GM12874 (cell line): ENCODE data around the gene DHDH.

Source experiments
- CTCF ChIP-seq: IDR thresholded peaks from 2 replicates; pipeline ENCODE4 v1.5.1; 2011; ENCODE audit warnings: low read depth, mild to moderate bottlenecking, control low read depth, low read length, moderate library complexity; ENCODE audit not compliant: insufficient read depth

The DHDH gene

GRCh38 chr19:48965040-48965805 lies 31.7 kb downstream of the DHDH start, which contains the start of gene FTL:
Gene FTL, plus strand, starts transcription at chr19:48965309. Its CDS starts 199 bp downstream, at chr19:48965508.
- no peak for TF ChIP-seq CTCF

DNA sequence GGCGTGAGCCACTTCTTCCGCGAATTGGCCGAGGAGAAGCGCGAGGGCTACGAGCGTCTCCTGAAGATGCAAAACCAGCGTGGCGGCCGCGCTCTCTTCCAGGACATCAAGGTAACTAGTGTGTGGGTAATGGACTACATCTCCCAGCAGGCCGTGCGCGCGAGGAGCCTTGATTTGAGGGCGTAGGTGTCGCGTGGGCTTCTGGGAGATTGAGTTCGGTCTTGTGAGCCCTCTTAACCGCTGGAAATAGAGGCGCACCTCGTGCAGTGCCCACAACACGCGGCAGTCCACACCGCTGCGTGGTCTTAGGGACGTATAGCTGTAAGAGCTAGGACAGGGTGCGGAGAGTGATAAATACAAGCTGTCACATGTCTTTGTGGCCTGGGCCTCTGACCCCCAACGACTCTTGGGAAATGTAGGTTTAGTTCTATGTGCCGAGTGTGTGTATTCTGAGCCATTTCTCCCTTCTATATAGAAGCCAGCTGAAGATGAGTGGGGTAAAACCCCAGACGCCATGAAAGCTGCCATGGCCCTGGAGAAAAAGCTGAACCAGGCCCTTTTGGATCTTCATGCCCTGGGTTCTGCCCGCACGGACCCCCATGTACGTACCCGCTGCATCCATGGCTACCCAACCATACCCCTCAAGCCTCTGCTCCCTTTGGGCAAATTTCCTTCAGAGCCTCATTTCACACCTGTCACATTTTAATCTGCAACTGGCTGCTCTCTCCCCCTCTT lies 32.5 kb downstream of the DHDH start:
- no peak for TF ChIP-seq CTCF

- no peak for TF ChIP-seq CTCF
Observed at GRCh38 chr19:48966541-48967345, 33.2 kb downstream of the DHDH start.

GRCh38 chr19:48967346-48968178 lies 34.1 kb downstream of the DHDH start:
- no peak for TF ChIP-seq CTCF

- no peak for TF ChIP-seq CTCF
Observed at GRCh38 chr19:48968179-48968661, 34.7 kb downstream of the DHDH start.

DNA sequence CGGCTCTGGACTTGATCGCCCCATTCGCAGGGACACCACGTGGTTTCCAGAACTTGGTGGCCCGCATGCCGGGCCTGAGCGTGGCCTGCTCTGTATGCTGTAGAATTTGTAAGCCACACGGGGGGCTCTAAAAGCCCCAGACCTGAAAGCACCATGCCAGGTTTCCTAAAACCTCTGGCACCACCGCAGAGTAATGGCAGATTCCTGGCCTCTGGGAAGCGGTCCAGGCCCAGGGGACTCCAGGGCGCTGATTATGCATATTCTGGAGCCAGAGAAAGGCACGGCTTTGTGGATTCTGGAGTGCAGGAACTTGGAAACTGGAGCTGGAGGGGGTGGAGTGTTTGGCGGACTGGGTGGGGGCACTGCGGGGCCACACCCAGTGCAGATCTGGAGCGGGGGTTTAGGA lies 35.3 kb downstream of the DHDH start:
- no peak for TF ChIP-seq CTCF
